ENCODE data around the gene ZBTB42.

GRCh38 chr14:104826189-104826860 is 25.4 kb downstream of the ZBTB42 start:
- TF ChIP-seq POLR2AphosphoS5 (IDR thresholded peaks at IDR 0.05; ENCODE audit: low read depth, low read length): no peak
- no peak for TF ChIP-seq REST (IDR thresholded peaks at IDR 0.05; ENCODE audit: insufficient read depth in 1 of 2, low read depth in 2 of 2, low read length in 2 of 2)
- no peak for TF ChIP-seq TAF1 (IDR thresholded peaks at IDR 0.05; ENCODE audit: borderline replicate concordance, insufficient read depth, low read length)
